NB4 (cell line): Measurements from ENCODE around the gene COMT.

Experiments
- DNase-seq: peaks from one replicate; pipeline ENCODE4 v3.0.0; 2010; ENCODE audit warnings: low read depth
- H3K4me3 ChIP-seq: one replicate; pipeline ENCODE4 v1.5.1; 2011; ENCODE audit warnings: mild to moderate bottlenecking, low read depth, low read length, moderate library complexity
- MAX ChIP-seq: IDR thresholded peaks from 2 replicates; pipeline ENCODE4 v1.6.1; 2011; ENCODE audit warnings: low read depth, low read length
- MYC ChIP-seq: IDR thresholded peaks from 2 replicates; pipeline ENCODE4 v1.6.1; 2011; ENCODE audit warnings: low read depth, low read length
- POLR2A ChIP-seq: IDR thresholded peaks from 2 replicates; pipeline ENCODE4 v1.6.1; 2011; ENCODE audit warnings: mild to moderate bottlenecking; ENCODE audit not compliant: insufficient read length; ENCODE audit errors: extremely low read depth
- TF ChIP-seq, protein P1 (sequence below): IDR thresholded peaks from one replicate; pipeline ENCODE4 v1.5.1; 2012; ENCODE audit warnings: low read depth, low read length

COMT gene

DNA sequence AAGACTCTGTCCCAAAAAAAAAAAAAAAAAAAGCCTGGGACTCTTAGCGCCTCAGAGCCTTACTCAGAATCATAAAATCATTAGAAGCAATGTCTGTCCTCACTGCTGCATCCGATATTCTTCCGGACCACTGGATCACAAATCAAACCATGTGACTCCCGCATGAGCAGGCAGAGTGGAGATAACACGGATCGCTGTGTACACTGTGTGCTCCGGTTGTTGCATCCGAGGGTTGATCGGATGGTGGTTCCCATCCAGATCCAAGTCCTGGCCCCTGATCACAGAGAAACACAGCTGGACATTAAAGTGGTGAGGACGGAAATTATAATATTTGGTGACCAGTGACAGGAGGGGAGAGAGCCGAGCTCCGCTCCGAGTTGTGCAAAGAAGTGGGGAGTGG, 9.8 kb downstream of the COMT start:
- no peak for DNase-seq
- no peak overlapping the region for H3K4me3 ChIP-seq
- TF ChIP-seq, protein P1, sequence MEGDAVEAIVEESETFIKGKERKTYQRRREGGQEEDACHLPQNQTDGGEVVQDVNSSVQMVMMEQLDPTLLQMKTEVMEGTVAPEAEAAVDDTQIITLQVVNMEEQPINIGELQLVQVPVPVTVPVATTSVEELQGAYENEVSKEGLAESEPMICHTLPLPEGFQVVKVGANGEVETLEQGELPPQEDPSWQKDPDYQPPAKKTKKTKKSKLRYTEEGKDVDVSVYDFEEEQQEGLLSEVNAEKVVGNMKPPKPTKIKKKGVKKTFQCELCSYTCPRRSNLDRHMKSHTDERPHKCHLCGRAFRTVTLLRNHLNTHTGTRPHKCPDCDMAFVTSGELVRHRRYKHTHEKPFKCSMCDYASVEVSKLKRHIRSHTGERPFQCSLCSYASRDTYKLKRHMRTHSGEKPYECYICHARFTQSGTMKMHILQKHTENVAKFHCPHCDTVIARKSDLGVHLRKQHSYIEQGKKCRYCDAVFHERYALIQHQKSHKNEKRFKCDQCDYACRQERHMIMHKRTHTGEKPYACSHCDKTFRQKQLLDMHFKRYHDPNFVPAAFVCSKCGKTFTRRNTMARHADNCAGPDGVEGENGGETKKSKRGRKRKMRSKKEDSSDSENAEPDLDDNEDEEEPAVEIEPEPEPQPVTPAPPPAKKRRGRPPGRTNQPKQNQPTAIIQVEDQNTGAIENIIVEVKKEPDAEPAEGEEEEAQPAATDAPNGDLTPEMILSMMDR, result no peak
- no peak for TF ChIP-seq MAX
- TF ChIP-seq MYC, result no peak
- no peak for TF ChIP-seq POLR2A

GRCh38 chr22:19955241-19956128, 13.9 kb downstream of the COMT start:
- TF ChIP-seq MAX, result no peak
- TF ChIP-seq, protein P1, result no peak
- TF ChIP-seq POLR2A, result no peak
- TF ChIP-seq MYC, result no peak
- H3K4me3 ChIP-seq, result no peak overlapping the region
- DNase-seq, result no peak

- no peak overlapping the region for H3K4me3 ChIP-seq
- TF ChIP-seq MAX (peak; percentile 54), MYC (no peak), POLR2A (no peak)
- TF ChIP-seq, protein P1, result peak; percentile 5
- no peak for DNase-seq
Observed at GRCh38 chr22:19957445-19957844, 15.9 kb downstream of the COMT start.

DNA sequence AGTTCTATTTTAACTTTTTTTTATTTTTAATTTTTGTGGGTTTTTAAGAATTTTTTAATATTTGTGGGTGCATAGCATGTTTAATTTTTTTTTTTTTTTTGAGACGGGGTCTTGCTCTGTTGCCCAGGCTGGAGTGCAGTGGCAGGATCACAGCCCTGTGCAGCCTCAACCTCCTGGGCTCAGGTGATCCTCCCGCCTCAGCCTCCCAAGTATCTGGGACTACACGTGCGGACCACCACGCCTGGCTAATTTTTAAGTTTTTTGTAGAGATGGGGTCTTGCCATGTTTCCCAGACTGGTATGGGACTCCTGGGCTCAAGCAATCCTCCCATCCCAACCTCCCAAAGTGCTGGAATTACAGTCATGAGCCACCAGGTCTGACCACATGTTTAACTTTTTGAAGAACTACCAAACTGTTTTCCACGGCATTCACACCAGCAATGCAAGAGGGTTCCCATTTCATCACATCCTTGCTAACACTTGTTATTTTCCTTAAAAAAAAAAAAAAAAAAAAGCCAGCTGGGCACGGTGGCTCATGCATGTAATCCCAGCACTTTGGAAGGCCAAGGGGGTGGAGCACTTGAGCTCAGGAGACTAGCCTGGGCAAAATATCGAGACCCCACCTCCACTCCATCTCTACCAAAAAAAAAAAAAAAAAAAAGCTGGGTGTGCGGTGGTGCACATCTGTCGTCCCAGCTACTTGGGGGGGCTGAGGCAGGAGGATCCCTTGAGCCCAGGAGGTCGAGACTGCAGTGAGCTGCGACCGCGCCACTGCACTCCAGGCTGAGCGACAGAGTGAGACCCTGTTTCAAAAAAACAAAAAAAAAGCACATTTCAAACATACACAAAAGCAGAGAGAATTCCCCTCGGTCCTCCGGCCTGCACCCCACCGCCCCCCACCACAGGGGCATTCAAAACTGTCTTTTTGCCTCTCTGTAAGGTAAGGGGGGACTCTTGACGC, 16.8 kb downstream of the COMT start:
- DNase-seq, result no peak
- no peak overlapping the region for H3K4me3 ChIP-seq
- TF ChIP-seq MAX (no peak), MYC (no peak), POLR2A (no peak)
- TF ChIP-seq, protein P1, result no peak

- no peak for TF ChIP-seq MYC
- TF ChIP-seq, protein P1, result no peak
- no peak for TF ChIP-seq MAX
- TF ChIP-seq POLR2A, result no peak
- H3K4me3 ChIP-seq, result no peak overlapping the region
- DNase-seq, result no peak
Observed at GRCh38 chr22:19959043-19959586, 17.5 kb downstream of the COMT start.
